Measurements from ENCODE around the gene AURKA. TPM values are rescaled to one million over a fixed set of nuclear protein-coding genes. Genes with fewer than 3 reads are reported as not detected.

AURKA gene
- polyA plus RNA-seq, 1 donor (not counting 4 experiments of a cell fraction or from before 2014, with no cell fraction given), result 36.1 TPM

DNA sequence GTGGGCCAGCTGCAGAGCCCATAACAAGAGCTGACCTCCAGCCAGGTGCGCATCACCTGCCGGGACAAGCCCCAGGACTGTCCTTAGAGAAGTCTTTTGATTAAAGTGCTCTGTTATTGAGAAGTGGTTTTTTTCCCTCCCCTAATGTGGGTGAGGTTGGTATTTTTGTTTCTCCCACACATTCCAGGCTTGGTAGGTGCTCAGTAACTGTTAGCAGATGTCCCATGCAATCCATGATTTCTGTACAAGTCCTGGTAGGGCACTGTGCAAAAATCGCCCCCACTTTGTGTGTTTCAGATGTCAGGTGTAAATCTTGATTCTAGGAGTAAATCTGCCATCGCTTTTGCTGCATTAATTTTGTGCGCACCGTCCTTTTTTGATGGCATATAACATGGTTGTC, 28.5 kb downstream of the AURKA start:
- no peak overlapping the region for H3K4me3 ChIP-seq (ENCODE audit: control insufficient read depth in 2 of 3, extremely low read depth in 1 of 3, insufficient read depth in 2 of 3, low read depth in 1 of 3, low read length in 3 of 3)
- no peaks in the 10 kb centered on the region for H3K27me3 ChIP-seq (ENCODE audit: control insufficient read depth, extremely low read depth, insufficient read depth, low read length)
- dilution Hi-C loops (cut with MboI; ENCODE audit: extremely low pct_ligation_motif_present, low sequenced_read_pairs), result no loop called here
- TF ChIP-seq EZH2 (IDR thresholded peaks at IDR 0.05; ENCODE audit: low read length) (no peak), CTCF (optimal IDR thresholded peaks at IDR 0.05 in 1 of 3, IDR thresholded peaks at IDR 0.05 in 1 of 3, conservative IDR thresholded peaks at IDR 0.05 in 1 of 3; ENCODE audit: extremely low read depth in 1 of 3, insufficient read depth in 2 of 3, low read length in 3 of 3) (no peak)
- H3K9ac ChIP-seq (ENCODE audit: control insufficient read depth, extremely low read depth, insufficient read depth, low read length), result no peak overlapping the region
- no peak overlapping the region for H3K4me2 ChIP-seq (ENCODE audit: control insufficient read depth, extremely low read depth, insufficient read depth, low read depth, low read length)
- H3K4me1 ChIP-seq (ENCODE audit: control insufficient read depth, extremely low read depth, insufficient read depth, low read length), result peaks cover 10% of the 10 kb centered on the region
- H4K20me1 ChIP-seq (ENCODE audit: control insufficient read depth, extremely low read depth, insufficient read depth, low read length), result no peaks in the 10 kb centered on the region
- no peak for FAIRE-seq
- H3K27ac ChIP-seq (ENCODE audit: control insufficient read depth, insufficient read depth, low read length), result no peak overlapping the region
- H2AFZ ChIP-seq (ENCODE audit: control insufficient read depth, low read length), result no peak overlapping the region
- peaks cover 3% of the 10 kb centered on the region for H3K9me1 ChIP-seq (ENCODE audit: control insufficient read depth, extremely low read depth, insufficient read depth, low read length)
- H3K79me2 ChIP-seq (ENCODE audit: control insufficient read depth, insufficient read depth, low read length), result peaks cover 8% of the 10 kb centered on the region
- no peak for DNase-seq (ENCODE audit: low read depth, low spot score)
- peaks cover 4 to 8% of the 10 kb centered on the region in 2 experiments for H3K36me3 ChIP-seq (ENCODE audit: control insufficient read depth in 2 of 2, extremely low read depth in 1 of 2, insufficient read depth in 2 of 2, low read length in 2 of 2)
- H3K9me3 ChIP-seq (ENCODE audit: control insufficient read depth, low read depth, low read length), result no peaks in the 10 kb centered on the region

- H3K4me1 ChIP-seq (ENCODE audit: control insufficient read depth, extremely low read depth, insufficient read depth, low read length), result peaks cover 12% of the 10 kb centered on the region
- no peak overlapping the region for H3K4me2 ChIP-seq (ENCODE audit: control insufficient read depth, extremely low read depth, insufficient read depth, low read depth, low read length)
- no peak overlapping the region for H3K27ac ChIP-seq (ENCODE audit: control insufficient read depth, insufficient read depth, low read length)
- H3K9me1 ChIP-seq (ENCODE audit: control insufficient read depth, extremely low read depth, insufficient read depth, low read length), result peaks cover 3% of the 10 kb centered on the region
- DNase-seq (ENCODE audit: low read depth, low spot score), result no peak
- no peaks in the 10 kb centered on the region for H3K27me3 ChIP-seq (ENCODE audit: control insufficient read depth, extremely low read depth, insufficient read depth, low read length)
- dilution Hi-C loops (cut with MboI; ENCODE audit: extremely low pct_ligation_motif_present, low sequenced_read_pairs), result no loop called here
- no peaks in the 10 kb centered on the region for H3K9me3 ChIP-seq (ENCODE audit: control insufficient read depth, low read depth, low read length)
- no peak overlapping the region for H3K9ac ChIP-seq (ENCODE audit: control insufficient read depth, extremely low read depth, insufficient read depth, low read length)
- no peak for FAIRE-seq
- peaks cover 8% of the 10 kb centered on the region for H3K79me2 ChIP-seq (ENCODE audit: control insufficient read depth, insufficient read depth, low read length)
- H2AFZ ChIP-seq (ENCODE audit: control insufficient read depth, low read length), result no peak overlapping the region
- H3K36me3 ChIP-seq (ENCODE audit: control insufficient read depth in 2 of 2, extremely low read depth in 1 of 2, insufficient read depth in 2 of 2, low read length in 2 of 2), result peaks cover 4 to 8% of the 10 kb centered on the region in 2 experiments
- TF ChIP-seq CTCF (optimal IDR thresholded peaks at IDR 0.05 in 1 of 3, IDR thresholded peaks at IDR 0.05 in 1 of 3, conservative IDR thresholded peaks at IDR 0.05 in 1 of 3; ENCODE audit: extremely low read depth in 1 of 3, insufficient read depth in 2 of 3, low read length in 3 of 3) (no peak), EZH2 (IDR thresholded peaks at IDR 0.05; ENCODE audit: low read length) (no peak)
- H4K20me1 ChIP-seq (ENCODE audit: control insufficient read depth, extremely low read depth, insufficient read depth, low read length), result no peaks in the 10 kb centered on the region
- H3K4me3 ChIP-seq (ENCODE audit: control insufficient read depth in 2 of 3, extremely low read depth in 1 of 3, insufficient read depth in 2 of 3, low read depth in 1 of 3, low read length in 3 of 3), result no peak overlapping the region
Measured at GRCh38 chr20:56362833-56363413, 29.1 kb downstream of the AURKA start.
